SKM-1 treated with dmso at 0.1 percent for 144 hours (cell line): ENCODE results near the gene MCM9.

ENCODE experiments used
- DNase-seq: peaks from one replicate; lab custom pipeline; 2025; ENCODE audit not compliant: unreplicated experiment; lab: John Stamatoyannopoulos, UW

The MCM9 gene

GRCh38 chr6:118934461-118935330 lies at the start of gene MCM9:
Gene MCM9 (minus strand): TSS chr6:118935159. CDS start chr6:118931723, 3,436 bp downstream.
- peak; percentile 90 for DNase-seq

GRCh38 chr6:118984342-118984741 lies 49.4 kb upstream of the MCM9 start:
- DNase-seq: no peak

GRCh38 chr6:118982575-118982911 lies 47.6 kb upstream of the MCM9 start:
- no peak for DNase-seq

- DNase-seq: no peak
Observed at GRCh38 chr6:118981884-118982574, 47.1 kb upstream of the MCM9 start.

GRCh38 chr6:118980063-118980462 lies 45.1 kb upstream of the MCM9 start:
- DNase-seq: peak; percentile 47

GRCh38 chr6:118974790-118975189 lies 39.8 kb upstream of the MCM9 start:
- DNase-seq: no peak

GRCh38 chr6:118971682-118972081 lies 36.7 kb upstream of the MCM9 start:
- DNase-seq: no peak

- no peak for DNase-seq
Observed at GRCh38 chr6:118970866-118971265, 35.9 kb upstream of the MCM9 start.

- no peak for DNase-seq
Observed at GRCh38 chr6:118968416-118968815, 33.5 kb upstream of the MCM9 start.

GRCh38 chr6:118967239-118967638 lies 32.3 kb upstream of the MCM9 start:
- DNase-seq: no peak

- DNase-seq: no peak
Observed at GRCh38 chr6:118965843-118966370, 30.9 kb upstream of the MCM9 start.

- DNase-seq: no peak
Observed at GRCh38 chr6:118965371-118965770, 30.4 kb upstream of the MCM9 start.

GRCh38 chr6:118963003-118963402 lies 28.0 kb upstream of the MCM9 start:
- DNase-seq: no peak

GRCh38 chr6:118959903-118960302 lies 24.9 kb upstream of the MCM9 start:
- no peak for DNase-seq

GRCh38 chr6:118953391-118953790 lies 18.4 kb upstream of the MCM9 start:
- DNase-seq: no peak

- DNase-seq: no peak
Observed at GRCh38 chr6:118952683-118953082, 17.7 kb upstream of the MCM9 start.

GRCh38 chr6:118945217-118945616 lies 10.3 kb upstream of the MCM9 start:
- DNase-seq: no peak

- no peak for DNase-seq
Observed at GRCh38 chr6:118940770-118941169, 5.8 kb upstream of the MCM9 start.

- DNase-seq: no peak
Observed at GRCh38 chr6:118939683-118940082, 4.7 kb upstream of the MCM9 start.

- DNase-seq: no peak
Observed at GRCh38 chr6:118935978-118936703, 1.2 kb upstream of the MCM9 start.

GRCh38 chr6:118935331-118935668 lies 341 bp upstream of the MCM9 start:
- no peak for DNase-seq
